ENCODE measurements around the gene PDLIM4.

The PDLIM4 gene

DNA sequence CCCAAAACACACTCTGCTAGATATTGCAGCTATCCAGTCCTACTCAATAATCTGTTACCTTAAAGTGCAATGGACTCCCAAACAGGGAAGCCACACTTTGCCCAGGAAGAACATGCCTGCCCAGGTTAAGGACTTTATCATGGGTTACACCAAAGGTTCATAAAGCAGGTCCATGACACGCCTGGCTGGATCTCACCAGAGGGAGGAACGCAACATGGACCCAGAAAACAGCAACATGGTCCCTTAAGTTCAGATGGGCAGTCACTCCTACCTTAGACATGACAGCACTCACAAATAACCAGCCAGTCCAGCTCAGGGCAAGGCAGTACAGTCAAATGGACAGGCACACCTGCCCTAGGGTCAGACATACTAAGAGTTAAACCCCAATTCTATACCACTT is 33.6 kb upstream of the PDLIM4 start:
- H3K4me3 ChIP-seq (ENCODE audit: low read depth in 1 of 2, low read length in 1 of 2) = no peak overlapping the region
- H3K27me3 ChIP-seq = peaks cover 39% of the 10 kb centered on the region
- peaks cover 8 to 14% of the 10 kb centered on the region in 2 experiments for H3K4me1 ChIP-seq (ENCODE audit: control insufficient read depth in 1 of 2, insufficient read depth in 1 of 2, low read depth in 1 of 2, low read length in 1 of 2)
- H3K27ac ChIP-seq = no peak overlapping the region
- no peaks in the 10 kb centered on the region for H3K9me3 ChIP-seq
- TF ChIP-seq, protein P1, sequence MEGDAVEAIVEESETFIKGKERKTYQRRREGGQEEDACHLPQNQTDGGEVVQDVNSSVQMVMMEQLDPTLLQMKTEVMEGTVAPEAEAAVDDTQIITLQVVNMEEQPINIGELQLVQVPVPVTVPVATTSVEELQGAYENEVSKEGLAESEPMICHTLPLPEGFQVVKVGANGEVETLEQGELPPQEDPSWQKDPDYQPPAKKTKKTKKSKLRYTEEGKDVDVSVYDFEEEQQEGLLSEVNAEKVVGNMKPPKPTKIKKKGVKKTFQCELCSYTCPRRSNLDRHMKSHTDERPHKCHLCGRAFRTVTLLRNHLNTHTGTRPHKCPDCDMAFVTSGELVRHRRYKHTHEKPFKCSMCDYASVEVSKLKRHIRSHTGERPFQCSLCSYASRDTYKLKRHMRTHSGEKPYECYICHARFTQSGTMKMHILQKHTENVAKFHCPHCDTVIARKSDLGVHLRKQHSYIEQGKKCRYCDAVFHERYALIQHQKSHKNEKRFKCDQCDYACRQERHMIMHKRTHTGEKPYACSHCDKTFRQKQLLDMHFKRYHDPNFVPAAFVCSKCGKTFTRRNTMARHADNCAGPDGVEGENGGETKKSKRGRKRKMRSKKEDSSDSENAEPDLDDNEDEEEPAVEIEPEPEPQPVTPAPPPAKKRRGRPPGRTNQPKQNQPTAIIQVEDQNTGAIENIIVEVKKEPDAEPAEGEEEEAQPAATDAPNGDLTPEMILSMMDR (IDR thresholded peaks at IDR 0.05) = no peak
- no peaks in the 10 kb centered on the region for H3K36me3 ChIP-seq

DNA sequence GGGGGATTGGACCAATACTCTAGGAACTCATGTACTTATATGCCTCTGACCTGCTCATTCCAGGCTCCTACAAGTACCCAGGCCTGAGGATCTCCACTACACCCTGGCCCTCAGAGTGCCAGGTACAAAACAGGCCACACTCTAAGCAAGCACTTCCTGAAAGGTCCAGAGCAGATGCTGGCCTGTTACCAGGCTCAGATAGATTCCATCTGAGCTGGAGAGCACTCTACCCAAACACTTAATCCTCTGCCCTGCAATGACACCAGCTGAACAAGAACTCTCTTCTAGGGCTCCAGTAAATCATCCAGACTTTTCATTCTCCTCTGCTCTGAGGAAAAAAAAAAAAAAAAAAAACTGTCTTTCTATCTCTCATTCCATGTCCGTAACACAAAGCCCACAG is 32.8 kb upstream of the PDLIM4 start:
- Histone ChIP-seq H3K4me1 (ENCODE audit: control insufficient read depth in 1 of 2, insufficient read depth in 1 of 2, low read depth in 1 of 2, low read length in 1 of 2) (peaks cover 8 to 14% of the 10 kb centered on the region in 2 experiments), H3K27me3 (peaks cover 47% of the 10 kb centered on the region), H3K36me3 (no peaks in the 10 kb centered on the region), H3K4me3 (ENCODE audit: low read depth in 1 of 2, low read length in 1 of 2) (no peak overlapping the region), H3K9me3 (no peaks in the 10 kb centered on the region), H3K27ac (no peak overlapping the region)
- TF ChIP-seq, protein P1 (IDR thresholded peaks at IDR 0.05) = no peak

DNA sequence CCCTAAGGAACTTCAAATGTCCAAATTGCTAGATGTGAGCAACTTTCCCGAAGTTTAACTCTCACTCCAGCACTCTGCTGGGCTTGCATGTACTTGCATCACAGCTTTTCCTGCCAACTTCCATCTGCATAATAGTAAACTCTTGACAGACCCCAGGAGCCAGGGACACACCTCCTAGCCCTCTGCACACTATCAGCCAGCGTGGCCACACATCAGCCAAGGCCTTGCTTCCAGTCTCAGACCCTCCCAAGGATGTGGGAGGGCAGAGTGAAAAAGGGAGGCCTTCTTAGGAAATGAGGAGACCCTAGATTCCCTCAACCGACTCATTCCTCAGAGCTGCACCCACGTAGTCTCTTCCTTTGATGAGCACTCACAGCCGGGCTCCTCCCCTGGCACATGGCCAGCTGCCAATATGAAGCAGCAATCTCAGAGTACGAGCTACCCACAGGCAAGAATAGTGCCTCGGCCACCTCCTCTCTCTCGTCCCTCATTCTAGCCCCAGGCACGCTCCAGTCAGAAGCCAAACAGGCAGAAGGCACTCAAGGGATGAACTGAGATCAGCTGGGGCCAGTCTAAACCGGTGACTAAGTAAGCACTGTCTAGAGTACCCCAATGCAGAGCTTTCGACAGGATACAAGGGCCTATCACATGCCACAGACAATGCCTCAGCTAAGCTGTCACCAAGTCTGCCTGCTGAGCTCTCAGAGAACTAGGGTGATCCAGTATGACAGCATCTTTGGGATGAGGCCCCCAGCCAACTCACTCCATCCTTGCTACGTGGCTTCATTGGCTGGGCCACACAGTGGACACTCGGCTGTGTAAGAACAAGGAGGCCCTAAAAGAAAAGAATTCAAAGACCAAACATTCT is 32.1 kb upstream of the PDLIM4 start:
- H3K4me3 ChIP-seq (ENCODE audit: low read depth in 1 of 2, low read length in 1 of 2) = no peak overlapping the region
- H3K36me3 ChIP-seq = no peaks in the 10 kb centered on the region
- no peak overlapping the region for H3K27ac ChIP-seq
- H3K4me1 ChIP-seq (ENCODE audit: control insufficient read depth in 1 of 2, insufficient read depth in 1 of 2, low read depth in 1 of 2, low read length in 1 of 2) = peaks cover 8 to 14% of the 10 kb centered on the region in 2 experiments
- TF ChIP-seq, protein P1 (IDR thresholded peaks at IDR 0.05) = no peak
- H3K9me3 ChIP-seq = no peaks in the 10 kb centered on the region
- H3K27me3 ChIP-seq = peaks cover 54% of the 10 kb centered on the region

DNA sequence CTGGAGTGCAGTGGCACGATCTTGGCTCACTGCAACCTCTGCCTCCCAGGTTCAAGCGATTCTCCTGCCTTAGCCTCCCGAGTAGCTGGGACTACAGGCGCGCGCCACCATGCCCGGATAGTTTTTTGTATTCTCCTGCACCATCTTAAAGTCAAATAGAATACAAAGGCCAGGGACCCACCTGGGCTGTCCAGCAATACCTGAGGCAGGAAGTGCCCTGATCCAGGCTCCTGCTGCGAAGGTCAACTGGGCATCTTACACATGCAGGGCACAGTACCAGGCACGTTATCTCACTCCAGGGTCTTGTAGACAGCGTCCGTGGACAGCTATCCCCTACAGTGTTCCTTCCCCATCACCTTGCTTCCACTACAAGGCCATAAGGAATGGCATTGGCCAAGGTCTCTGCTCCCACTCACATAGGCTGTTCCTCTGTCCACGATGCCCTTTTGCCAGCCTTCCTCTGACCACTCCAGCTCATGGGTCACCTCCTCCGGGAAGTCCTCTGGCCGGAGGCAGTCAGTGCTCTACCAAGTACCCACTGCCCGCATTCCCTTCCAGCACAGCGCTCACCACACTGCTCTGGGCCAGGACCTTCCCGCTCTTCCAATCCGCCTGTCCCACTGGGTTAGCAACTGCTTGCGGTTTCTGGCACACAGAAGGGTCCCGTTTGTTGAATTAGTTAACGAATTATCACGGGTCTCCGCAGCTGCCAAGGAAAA is 30.8 kb upstream of the PDLIM4 start:
- peaks cover 56% of the 10 kb centered on the region for H3K27me3 ChIP-seq
- no peak overlapping the region for H3K27ac ChIP-seq
- TF ChIP-seq, protein P1 (IDR thresholded peaks at IDR 0.05) = no peak
- peak overlapping the region; percentile 52 to 71 for H3K4me3 ChIP-seq (ENCODE audit: low read depth in 1 of 2, low read length in 1 of 2)
- peaks cover 8 to 14% of the 10 kb centered on the region in 2 experiments for H3K4me1 ChIP-seq (ENCODE audit: control insufficient read depth in 1 of 2, insufficient read depth in 1 of 2, low read depth in 1 of 2, low read length in 1 of 2)
- H3K36me3 ChIP-seq = no peaks in the 10 kb centered on the region
- H3K9me3 ChIP-seq = no peaks in the 10 kb centered on the region

DNA sequence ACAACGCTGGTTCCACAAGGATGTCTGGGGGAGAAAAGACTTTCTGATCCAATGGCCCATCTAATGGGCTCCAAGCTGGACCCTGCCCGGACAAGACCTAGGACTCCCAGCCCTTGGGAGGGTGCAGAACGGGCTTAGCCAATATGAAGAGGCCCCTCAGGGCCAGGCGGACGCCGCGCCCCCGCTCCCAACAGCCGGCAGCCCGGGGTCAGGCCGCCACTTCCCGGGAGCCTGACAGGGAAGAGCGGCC is 30.3 kb upstream of the PDLIM4 start:
- peaks cover 56% of the 10 kb centered on the region for H3K27me3 ChIP-seq
- no peaks in the 10 kb centered on the region for H3K36me3 ChIP-seq
- TF ChIP-seq, protein P1 (IDR thresholded peaks at IDR 0.05) = no peak
- no peak overlapping the region for H3K27ac ChIP-seq
- H3K4me1 ChIP-seq (ENCODE audit: control insufficient read depth in 1 of 2, insufficient read depth in 1 of 2, low read depth in 1 of 2, low read length in 1 of 2) = peaks cover 8 to 14% of the 10 kb centered on the region in 2 experiments
- no peaks in the 10 kb centered on the region for H3K9me3 ChIP-seq
- H3K4me3 ChIP-seq (ENCODE audit: low read depth in 1 of 2, low read length in 1 of 2) = peak overlapping the region; percentile 52 to 71

Data from neutrophil (primary cell).